Activated CD4-positive, alpha-beta T cell treated with anti-CD3 and anti-CD28 coated beads, Interleukin-2, amount 50 U/mL, for 4 hours (primary cell): ENCODE results near the gene ITGBL1.

Experiments used
- DNase-seq, 2 experiments: peaks; one replicate each; pipeline ENCODE4 v3.0.0-alpha.2; 2020

The ITGBL1 gene

GRCh38 chr13:101757446-101758039 lies 305.1 kb downstream of the ITGBL1 start:
- no peak for DNase-seq

DNA sequence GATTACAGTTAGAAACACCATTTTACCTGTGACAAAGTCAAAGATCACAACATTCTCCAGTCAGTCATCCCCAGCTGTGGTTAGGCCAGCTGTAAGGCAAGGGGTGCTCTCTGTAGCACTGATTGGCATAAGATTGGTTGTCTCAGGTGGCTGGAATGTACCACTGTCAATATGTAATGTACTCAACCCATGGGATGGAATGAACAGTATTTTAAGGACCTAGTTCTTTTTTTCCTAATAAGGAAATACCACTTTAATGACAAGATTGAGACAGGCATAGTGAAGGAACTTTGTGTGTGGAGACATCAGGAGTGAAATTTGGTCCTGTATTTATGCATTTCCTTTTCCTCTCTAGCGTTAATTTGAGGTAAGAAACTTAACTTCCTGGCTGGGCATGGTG lies 310.7 kb downstream of the ITGBL1 start:
- DNase-seq = no peak
